Neural crest cell (in vitro differentiated cells): ENCODE results near the gene SUCNR1. TPM values are rescaled to one million over a fixed set of nuclear protein-coding genes. Genes with fewer than 3 reads are reported as not detected.
"Not testable (repeated sequence)": the region's sequence is repeated elsewhere in the genome, so short reads cannot be mapped to it uniquely, and the experiment has no call there.

ENCODE experiments used
- DNase-seq: peaks from one replicate; pipeline ENCODE4 v3.0.0; 2021; ENCODE audit warnings: low read depth, mixed read lengths, low spot score
- H3K27ac Mint-ChIP-seq: one replicate; pipeline ENCODE4 v1.8.0; 2021; ENCODE audit warnings: mild to moderate bottlenecking, mixed read lengths; ENCODE audit not compliant: unreplicated experiment
- H3K27me3 Mint-ChIP-seq: 2 replicates; pipeline ENCODE4 v1.8.0; 2021; ENCODE audit warnings: low read depth, mild to moderate bottlenecking, mixed read lengths
- H3K36me3 Mint-ChIP-seq: 2 replicates; pipeline ENCODE4 v1.8.0; 2021; ENCODE audit warnings: low read depth, mild to moderate bottlenecking, mixed read lengths
- H3K4me1 Mint-ChIP-seq: 2 replicates; pipeline ENCODE4 v1.8.0; 2021; ENCODE audit warnings: mixed read lengths
- H3K4me3 Mint-ChIP-seq: one replicate; pipeline ENCODE4 v1.8.0; 2021; ENCODE audit warnings: mild to moderate bottlenecking, mixed read lengths
- H3K9me3 Mint-ChIP-seq: 2 replicates; pipeline ENCODE4 v1.8.0; 2021; ENCODE audit warnings: mixed read lengths
- CTCF ChIP-seq: fragments of 200-600 bp; sonication (generic); conservative IDR thresholded peaks from 2 replicates; pipeline ENCODE4 v1.5.0; 2021; ENCODE audit warnings: antibody characterized with exemption, mild to moderate bottlenecking
- total RNA-seq: library from RNA; stranded (reverse); gene quantifications from 2 replicates; pipeline ENCODE4 v1.2.1, GENCODE V29; 2021

Gene SUCNR1
- total RNA-seq, 1 donor from 2014 or later: not detected

DNA sequence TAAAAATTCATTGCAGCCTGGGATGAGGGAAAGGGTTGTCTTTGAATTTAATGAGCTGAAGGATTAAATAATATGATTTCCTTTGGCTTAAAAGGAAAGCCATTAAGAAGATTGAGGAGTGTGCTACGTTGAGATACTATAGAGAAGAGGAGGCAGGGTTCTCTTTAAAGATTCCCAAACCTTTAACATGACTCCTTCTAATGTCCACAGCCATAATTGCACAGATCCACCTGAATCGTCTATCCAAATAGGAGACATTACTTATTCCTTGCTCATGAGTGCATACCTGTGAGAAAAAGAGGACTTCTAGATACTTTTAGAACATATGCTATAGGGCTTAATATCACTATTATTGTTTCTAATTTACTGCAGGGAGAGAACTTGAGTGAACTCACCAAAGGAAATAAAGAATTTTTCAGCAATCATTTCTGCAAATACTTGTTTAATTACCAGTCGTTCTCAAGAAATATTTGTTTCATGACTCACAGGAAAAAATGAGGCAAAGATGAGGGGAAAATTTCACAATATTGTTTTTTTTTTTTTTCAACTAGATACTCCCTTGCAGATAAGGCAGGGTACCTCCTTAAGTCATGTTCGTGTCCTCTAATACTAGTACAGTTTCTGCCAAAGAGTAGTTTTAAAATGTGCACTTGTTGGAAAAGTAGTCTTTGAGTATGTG, 8.9 kb upstream of the SUCNR1 start:
- DNase-seq: no peak
- no peak overlapping the region for H3K27ac Mint-ChIP-seq
- no peak for TF ChIP-seq CTCF
- H3K27me3 Mint-ChIP-seq: no peaks in the 10 kb centered on the region
- H3K9me3 Mint-ChIP-seq: no peaks in the 10 kb centered on the region
- H3K36me3 Mint-ChIP-seq: no peaks in the 10 kb centered on the region
- H3K4me1 Mint-ChIP-seq: peaks cover 17% of the 10 kb centered on the region
- H3K4me3 Mint-ChIP-seq: no peak overlapping the region

GRCh38 chr3:151866711-151867410, 6.6 kb upstream of the SUCNR1 start:
- Mint-ChIP-seq H3K4me3 (no peak overlapping the region), H3K36me3 (no peaks in the 10 kb centered on the region), H3K4me1 (peaks cover 23% of the 10 kb centered on the region), H3K27me3 (no peaks in the 10 kb centered on the region), H3K9me3 (no peaks in the 10 kb centered on the region), H3K27ac (no peak overlapping the region)
- TF ChIP-seq CTCF: no peak
- DNase-seq: no peak

- H3K36me3 Mint-ChIP-seq: no peaks in the 10 kb centered on the region
- no peak overlapping the region for H3K27ac Mint-ChIP-seq
- no peaks in the 10 kb centered on the region for H3K27me3 Mint-ChIP-seq
- TF ChIP-seq CTCF: no peak
- no peak overlapping the region for H3K4me3 Mint-ChIP-seq
- H3K4me1 Mint-ChIP-seq: peaks cover 23% of the 10 kb centered on the region
- H3K9me3 Mint-ChIP-seq: no peaks in the 10 kb centered on the region
- no peak for DNase-seq
These were observed 5.8 kb upstream of the SUCNR1 start for GRCh38 chr3:151867666-151868065.

DNA sequence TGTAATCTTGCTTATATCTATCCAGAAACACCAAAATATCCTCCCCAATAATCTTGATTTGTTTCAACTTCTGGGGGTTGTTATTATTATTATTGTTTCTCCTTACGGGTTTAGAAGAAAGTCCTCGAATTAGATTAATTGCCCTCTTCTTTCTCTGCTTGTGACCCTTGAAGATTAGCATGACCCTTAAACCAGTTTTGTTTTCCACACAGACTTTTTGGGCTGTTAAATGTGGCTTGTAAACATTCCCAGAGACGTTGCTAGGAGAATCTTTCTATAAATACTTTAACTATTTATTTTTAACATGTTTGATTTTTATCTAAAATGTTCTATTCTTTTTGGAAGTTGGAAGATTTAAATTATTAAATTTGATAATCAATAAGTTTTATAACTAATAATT, 4.3 kb upstream of the SUCNR1 start:
- no peak for TF ChIP-seq CTCF
- H3K27ac Mint-ChIP-seq: no peak overlapping the region
- no peak for DNase-seq
- no peaks in the 10 kb centered on the region for H3K27me3 Mint-ChIP-seq
- H3K36me3 Mint-ChIP-seq: no peaks in the 10 kb centered on the region
- peaks cover 23% of the 10 kb centered on the region for H3K4me1 Mint-ChIP-seq
- no peaks in the 10 kb centered on the region for H3K9me3 Mint-ChIP-seq
- no peak overlapping the region for H3K4me3 Mint-ChIP-seq

GRCh38 chr3:151871639-151872468, 1.6 kb upstream of the SUCNR1 start:
- no peak overlapping the region for H3K4me3 Mint-ChIP-seq

GRCh38 chr3:151874079-151874478, 636 bp downstream of the SUCNR1 start:
- H3K36me3 Mint-ChIP-seq, H3K9me3 Mint-ChIP-seq, H3K27me3 Mint-ChIP-seq, DNase-seq, H3K4me1 Mint-ChIP-seq, H3K4me3 Mint-ChIP-seq, H3K27ac Mint-ChIP-seq: not testable (repeated sequence)

More at GRCh38 chr3:151871639-151872468, 1.6 kb upstream of the SUCNR1 start:
- no peaks in the 10 kb centered on the region for H3K36me3 Mint-ChIP-seq
- H3K4me1 Mint-ChIP-seq: peaks cover 17% of the 10 kb centered on the region
- DNase-seq: no peak
- peak overlapping the region; percentile 95 for H3K27ac Mint-ChIP-seq
- no peaks in the 10 kb centered on the region for H3K9me3 Mint-ChIP-seq
- no peaks in the 10 kb centered on the region for H3K27me3 Mint-ChIP-seq
- no peak for TF ChIP-seq CTCF
